ENCODE data around the gene TEX48. TPM values are rescaled to one million over a fixed set of nuclear protein-coding genes. Genes with fewer than 3 reads are reported as not detected.

TEX48 gene
- total RNA-seq, 4 donors from 2014 or later, result not detected

- intact Hi-C loops (cut with DNase I; ENCODE audit: low total_unique reads), result loop anchor here (10.0 kb wide), 1 partner anchor 297 kb away; no protein-coding TSS in a partner anchor
- DNase-seq, result no peak
Observed at GRCh38 chr9:114641967-114642366, 40.0 kb downstream of the TEX48 start.

GRCh38 chr9:114638404-114638803 is 43.6 kb downstream of the TEX48 start:
- Histone ChIP-seq H3K27me3 (no peaks in the 10 kb centered on the region), H3K9me3 (no peaks in the 10 kb centered on the region), H3K27ac (no peak overlapping the region), H3K4me1 (no peaks in the 10 kb centered on the region), H3K36me3 (peaks cover 0 to 25% (median 10%) of the 10 kb centered on the region in 4 donors), H3K4me3 (no peak overlapping the region)
- TF ChIP-seq EP300 (IDR thresholded peaks at IDR 0.05; ENCODE audit: low read depth), result no peak
- no peak for TF ChIP-seq POLR2A (IDR thresholded peaks at IDR 0.05)
- TF ChIP-seq CTCF (IDR thresholded peaks at IDR 0.05), result no peak
- WGBS, 2 donors (ENCODE audit: low coverage in 1 of 2), result 90 to 100% methylated on average over 1 to 8 of the region's 8 CpGs
- intact Hi-C loops (cut with DNase I; ENCODE audit: low total_unique reads), result no loop called here
- DNase-seq, result no peak
- in situ Hi-C loops (cut with MboI; ENCODE audit: low pct_ligation_motif_present in 1 of 4, low pct_unique_long_range_greater_than_20kb in 1 of 4, low sequenced_read_pairs in 3 of 4), result no loop called here

More at GRCh38 chr9:114641967-114642366, 40.0 kb downstream of the TEX48 start:
- Histone ChIP-seq H3K27ac (no peak overlapping the region), H3K36me3 (peaks cover 0 to 32% (median 14%) of the 10 kb centered on the region in 4 donors), H3K9me3 (no peaks in the 10 kb centered on the region), H3K27me3 (no peaks in the 10 kb centered on the region), H3K4me1 (no peaks in the 10 kb centered on the region), H3K4me3 (no peak overlapping the region)
- in situ Hi-C loops (cut with MboI; ENCODE audit: low pct_ligation_motif_present in 1 of 4, low pct_unique_long_range_greater_than_20kb in 1 of 4, low sequenced_read_pairs in 3 of 4), result no loop called here
- WGBS, 2 donors (ENCODE audit: low coverage in 1 of 2), result 71 to 88% methylated on average over 1 of the region's 1 CpG
- TF ChIP-seq CTCF (IDR thresholded peaks at IDR 0.05) (no peak), POLR2AphosphoS5 (IDR thresholded peaks at IDR 0.05) (no peak), EP300 (IDR thresholded peaks at IDR 0.05; ENCODE audit: low read depth) (no peak), POLR2A (IDR thresholded peaks at IDR 0.05) (no peak)

GRCh38 chr9:114634387-114634786 is 47.6 kb downstream of the TEX48 start:
- TF ChIP-seq CTCF (IDR thresholded peaks at IDR 0.05) (no peak), POLR2AphosphoS5 (IDR thresholded peaks at IDR 0.05) (no peak), EP300 (IDR thresholded peaks at IDR 0.05; ENCODE audit: low read depth) (no peak), POLR2A (IDR thresholded peaks at IDR 0.05) (no peak)
- no peaks in the 10 kb centered on the region for H3K27me3 ChIP-seq
- no peaks in the 10 kb centered on the region for H3K9me3 ChIP-seq
- no peak overlapping the region for H3K27ac ChIP-seq
- DNase-seq, result no peak
- no peak overlapping the region for H3K4me3 ChIP-seq
- intact Hi-C loops (cut with DNase I; ENCODE audit: low total_unique reads), result no loop called here
- in situ Hi-C loops (cut with MboI; ENCODE audit: low pct_ligation_motif_present in 1 of 4, low pct_unique_long_range_greater_than_20kb in 1 of 4, low sequenced_read_pairs in 3 of 4), result no loop called here
- no peaks in the 10 kb centered on the region for H3K4me1 ChIP-seq
- peaks cover 0 to 23% (median 6%) of the 10 kb centered on the region in 4 donors for H3K36me3 ChIP-seq
- WGBS, 2 donors (ENCODE audit: low coverage in 1 of 2), result 90% methylated on average over 6 of the region's 6 CpGs; no CpG with 5 or more reads in 1 of the 2 donors

- Histone ChIP-seq H3K27ac (no peak overlapping the region), H3K4me3 (no peak overlapping the region), H3K4me1 (no peaks in the 10 kb centered on the region), H3K27me3 (no peaks in the 10 kb centered on the region), H3K36me3 (peaks cover 0 to 23% (median 4%) of the 10 kb centered on the region in 4 donors), H3K9me3 (no peaks in the 10 kb centered on the region)
- no peak for DNase-seq
- in situ Hi-C loops (cut with MboI; ENCODE audit: low pct_ligation_motif_present in 1 of 4, low pct_unique_long_range_greater_than_20kb in 1 of 4, low sequenced_read_pairs in 3 of 4) (no loop called here), intact Hi-C loops (cut with DNase I; ENCODE audit: low total_unique reads) (no loop called here)
- TF ChIP-seq EP300 (IDR thresholded peaks at IDR 0.05; ENCODE audit: low read depth) (no peak), CTCF (IDR thresholded peaks at IDR 0.05) (no peak), POLR2A (IDR thresholded peaks at IDR 0.05) (no peak), POLR2AphosphoS5 (IDR thresholded peaks at IDR 0.05) (no peak)
- 89% methylated on average over 11 of the region's 11 CpGs; no CpG with 5 or more reads in 1 of the 2 donors for WGBS, 2 donors (ENCODE audit: low coverage in 1 of 2)
Observed at GRCh38 chr9:114633438-114634089, 48.4 kb downstream of the TEX48 start.

Measured in transverse colon (tissue), 4 donors.